Measurements from ENCODE around the gene TROAP. TPM values are rescaled to one million over a fixed set of nuclear protein-coding genes. Genes with fewer than 3 reads are reported as not detected.

The TROAP gene, protein sequence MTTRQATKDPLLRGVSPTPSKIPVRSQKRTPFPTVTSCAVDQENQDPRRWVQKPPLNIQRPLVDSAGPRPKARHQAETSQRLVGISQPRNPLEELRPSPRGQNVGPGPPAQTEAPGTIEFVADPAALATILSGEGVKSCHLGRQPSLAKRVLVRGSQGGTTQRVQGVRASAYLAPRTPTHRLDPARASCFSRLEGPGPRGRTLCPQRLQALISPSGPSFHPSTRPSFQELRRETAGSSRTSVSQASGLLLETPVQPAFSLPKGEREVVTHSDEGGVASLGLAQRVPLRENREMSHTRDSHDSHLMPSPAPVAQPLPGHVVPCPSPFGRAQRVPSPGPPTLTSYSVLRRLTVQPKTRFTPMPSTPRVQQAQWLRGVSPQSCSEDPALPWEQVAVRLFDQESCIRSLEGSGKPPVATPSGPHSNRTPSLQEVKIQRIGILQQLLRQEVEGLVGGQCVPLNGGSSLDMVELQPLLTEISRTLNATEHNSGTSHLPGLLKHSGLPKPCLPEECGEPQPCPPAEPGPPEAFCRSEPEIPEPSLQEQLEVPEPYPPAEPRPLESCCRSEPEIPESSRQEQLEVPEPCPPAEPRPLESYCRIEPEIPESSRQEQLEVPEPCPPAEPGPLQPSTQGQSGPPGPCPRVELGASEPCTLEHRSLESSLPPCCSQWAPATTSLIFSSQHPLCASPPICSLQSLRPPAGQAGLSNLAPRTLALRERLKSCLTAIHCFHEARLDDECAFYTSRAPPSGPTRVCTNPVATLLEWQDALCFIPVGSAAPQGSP
- total RNA-seq (1 to 10 TPM in 1 of 6 donors, under 1 TPM in 4, not detected in 1; 0.08 to 1.3 (median 0.41) TPM), polyA plus RNA-seq (under 1 TPM; 0.46 to 0.52 TPM)

DNA sequence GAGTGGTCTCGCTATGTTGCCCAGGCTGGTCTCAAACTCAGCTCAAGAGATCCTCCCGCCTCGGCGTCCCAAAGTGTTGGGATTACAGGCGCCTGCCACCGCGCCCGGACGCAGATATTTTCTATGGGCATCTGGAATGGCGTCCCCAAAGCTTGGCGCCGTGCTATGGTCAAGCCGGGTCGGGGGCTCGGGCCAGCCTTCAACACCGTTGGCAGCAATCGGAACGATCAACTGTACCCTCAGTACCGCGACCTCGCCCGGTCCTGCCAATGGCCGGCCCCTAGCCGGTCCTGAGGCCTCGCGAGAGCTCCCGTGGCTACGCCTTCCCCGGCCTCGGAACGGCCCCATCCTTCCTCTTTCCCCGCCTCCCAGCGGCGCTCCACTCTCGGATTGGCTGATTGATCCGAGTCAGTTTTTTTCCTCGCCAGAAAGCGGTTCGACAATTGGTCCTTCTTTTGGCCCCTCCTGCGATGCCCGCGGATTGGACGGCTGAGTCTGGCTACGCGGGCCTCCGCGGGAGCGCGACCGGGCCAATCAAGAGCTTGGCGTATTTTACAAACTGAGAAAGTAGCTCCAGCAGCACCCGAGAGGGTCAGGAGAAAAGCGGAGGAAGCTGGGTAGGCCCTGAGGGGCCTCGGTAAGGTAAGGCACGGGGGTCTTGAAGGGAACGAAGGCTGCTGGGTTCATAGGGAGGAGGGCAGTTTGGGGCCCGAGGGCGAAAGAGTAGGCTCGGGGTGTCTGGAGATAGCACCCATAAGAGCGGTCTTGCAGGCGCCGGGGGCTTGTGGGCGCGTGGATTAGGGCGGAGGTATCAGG lies at the start of gene TROAP:
Gene TROAP (plus strand): TSS at position 548 of the 816 bp plus-strand sequence. CDS start 354 bp downstream, outside the sequence.
- TF ChIP-seq, protein P1, sequence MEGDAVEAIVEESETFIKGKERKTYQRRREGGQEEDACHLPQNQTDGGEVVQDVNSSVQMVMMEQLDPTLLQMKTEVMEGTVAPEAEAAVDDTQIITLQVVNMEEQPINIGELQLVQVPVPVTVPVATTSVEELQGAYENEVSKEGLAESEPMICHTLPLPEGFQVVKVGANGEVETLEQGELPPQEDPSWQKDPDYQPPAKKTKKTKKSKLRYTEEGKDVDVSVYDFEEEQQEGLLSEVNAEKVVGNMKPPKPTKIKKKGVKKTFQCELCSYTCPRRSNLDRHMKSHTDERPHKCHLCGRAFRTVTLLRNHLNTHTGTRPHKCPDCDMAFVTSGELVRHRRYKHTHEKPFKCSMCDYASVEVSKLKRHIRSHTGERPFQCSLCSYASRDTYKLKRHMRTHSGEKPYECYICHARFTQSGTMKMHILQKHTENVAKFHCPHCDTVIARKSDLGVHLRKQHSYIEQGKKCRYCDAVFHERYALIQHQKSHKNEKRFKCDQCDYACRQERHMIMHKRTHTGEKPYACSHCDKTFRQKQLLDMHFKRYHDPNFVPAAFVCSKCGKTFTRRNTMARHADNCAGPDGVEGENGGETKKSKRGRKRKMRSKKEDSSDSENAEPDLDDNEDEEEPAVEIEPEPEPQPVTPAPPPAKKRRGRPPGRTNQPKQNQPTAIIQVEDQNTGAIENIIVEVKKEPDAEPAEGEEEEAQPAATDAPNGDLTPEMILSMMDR (IDR thresholded peaks at IDR 0.05), result no peak
- H3K27ac ChIP-seq, result peak within 1 kb of the TSS in 1 of 4 donors; percentile 26
- intact Hi-C loops (cut with DNase I), result no loop called here
- ATAC-seq, result peak; percentile 99 to 100 (median 100)
- peak within 1 kb of the TSS; percentile 44 to 65 (median 56) for H3K4me3 ChIP-seq
- FAIRE-seq, result peak; percentile 96
- H3K27me3 ChIP-seq, result no peaks in the 10 kb centered on the region
- H3K9me3 ChIP-seq, result no peaks in the 10 kb centered on the region
- no peaks in the 10 kb centered on the region for H3K4me1 ChIP-seq
- H3K36me3 ChIP-seq, result no peaks in the 10 kb centered on the region
- 0 to 1% methylated on average over 64 to 65 of the region's 65 CpGs for WGBS, 2 donors
- peak; percentile 97 to 99 (median 98) for DNase-seq

DNA sequence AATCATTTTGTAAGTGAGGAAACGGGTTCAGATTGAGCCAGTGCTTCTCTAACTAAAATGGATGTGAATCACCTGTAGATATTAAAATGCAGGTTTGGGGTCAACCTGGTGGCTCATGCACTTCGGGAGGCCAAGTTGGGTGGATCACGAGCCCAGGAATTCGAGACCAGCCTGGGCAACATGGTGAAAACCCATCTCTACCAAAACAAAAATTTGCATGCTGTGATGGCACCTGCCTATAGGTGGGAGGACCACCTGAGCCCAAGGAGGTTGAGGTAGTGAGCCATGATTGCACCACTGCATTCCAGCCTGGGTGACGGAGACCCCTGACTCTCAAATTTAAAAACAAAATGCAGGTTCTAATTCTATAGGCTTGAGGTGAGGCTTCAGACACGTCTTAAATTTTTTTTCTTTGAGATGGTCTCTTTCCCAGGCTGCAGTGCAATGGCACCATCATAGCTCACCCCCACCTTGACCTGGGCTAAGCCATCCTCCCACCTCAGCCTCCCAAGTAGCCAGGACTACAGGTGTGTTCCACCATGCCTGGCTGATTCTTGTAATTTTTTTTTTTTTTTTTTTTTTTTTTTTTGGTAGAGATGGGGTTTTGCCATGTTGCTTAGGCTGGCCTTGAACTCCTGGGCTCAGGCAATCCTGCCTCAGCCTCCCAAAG lies 49.2 kb upstream of the TROAP start:
- FAIRE-seq, result no peak
- Histone ChIP-seq H3K27me3 (no peaks in the 10 kb centered on the region), H3K4me1 (peaks cover 0 to 2% (median 0%) of the 10 kb centered on the region in 3 donors), H3K4me3 (no peak overlapping the region), H3K36me3 (peaks cover 3 to 35% (median 6%) of the 10 kb centered on the region in 3 donors), H3K9me3 (no peaks in the 10 kb centered on the region), H3K27ac (no peak overlapping the region)
- ATAC-seq, result no peak
- peak in 1 of 6 donors; percentile 12 for DNase-seq
- 95% methylated on average over 6 of the region's 6 CpGs for WGBS, 2 donors
- intact Hi-C loops (cut with DNase I), result no loop called here
- TF ChIP-seq, protein P1 (IDR thresholded peaks at IDR 0.05), result no peak

DNA sequence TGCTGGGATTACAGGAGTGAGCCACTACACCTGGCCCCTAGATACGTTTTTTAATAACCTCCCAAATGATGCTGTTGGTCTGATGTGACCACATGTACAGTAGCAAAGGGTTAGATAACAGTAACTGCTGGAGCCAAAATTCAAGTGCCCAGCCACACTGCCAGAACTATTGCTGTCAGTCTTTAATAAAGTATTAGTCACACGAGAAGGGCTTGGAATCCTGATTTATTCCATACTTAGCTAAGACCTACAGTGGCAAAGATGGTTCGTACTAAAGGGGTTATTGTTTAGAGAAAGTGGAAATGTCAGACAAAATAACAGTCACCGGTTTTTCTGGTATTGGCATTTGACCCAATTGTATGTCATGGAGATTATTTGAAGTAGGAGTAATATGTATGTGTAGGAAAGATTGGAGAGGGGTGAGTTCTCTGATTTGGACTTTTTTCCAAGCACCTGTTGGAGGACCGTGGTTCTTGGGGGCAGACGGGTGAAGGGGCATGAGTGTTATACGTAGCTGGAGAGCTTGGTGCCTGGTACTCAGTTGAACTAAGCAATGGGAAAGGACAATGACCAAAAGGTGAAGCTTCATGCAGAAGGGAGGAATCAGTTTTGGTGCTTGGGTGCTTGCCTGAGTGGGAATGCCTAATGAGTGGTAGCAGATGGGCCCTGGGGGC lies 48.5 kb upstream of the TROAP start:
- H3K4me3 ChIP-seq, result no peak overlapping the region
- ATAC-seq, result no peak
- WGBS, 2 donors, result 76 to 85% methylated on average over 7 of the region's 7 CpGs

More for the DNA sequence above, 48.5 kb upstream of the TROAP start:
- H3K27ac ChIP-seq, result no peak overlapping the region
- no peaks in the 10 kb centered on the region for H3K9me3 ChIP-seq
- H3K4me1 ChIP-seq, result peaks cover 0 to under 1% (median 0%) of the 10 kb centered on the region in 3 donors
- no peak for DNase-seq
- TF ChIP-seq, protein P1 (IDR thresholded peaks at IDR 0.05), result no peak
- peaks cover 3 to 35% (median 6%) of the 10 kb centered on the region in 3 donors for H3K36me3 ChIP-seq
- no peaks in the 10 kb centered on the region for H3K27me3 ChIP-seq
- no peak for FAIRE-seq
- intact Hi-C loops (cut with DNase I), result no loop called here
